HFF-Myc (cell line): ENCODE data around the gene CRK.
A peak's percentile ranks its signal among the peaks of the same experiment; 100 is the strongest.
"Not testable (repeated sequence)": the region's sequence is repeated elsewhere in the genome, so short reads cannot be mapped to it uniquely, and the experiment has no call there.

Experiments used
- DNase-seq: peaks from one replicate; pipeline ENCODE4 v3.0.0-alpha.2; 2011; ENCODE audit warnings: low read depth; ENCODE audit errors: extremely low read depth
- H3K4me3 ChIP-seq: replicated peaks from 2 replicates; pipeline ENCODE4 v1.5.1; 2011; ENCODE audit warnings: low read depth, mild to moderate bottlenecking, control low read depth, low read length
- CTCF ChIP-seq: IDR thresholded peaks from 2 replicates; pipeline ENCODE4 v1.5.1; 2012; ENCODE audit warnings: mild to moderate bottlenecking, low read depth, low read length, control low read depth; ENCODE audit errors: missing control alignments

The CRK gene

GRCh38 chr17:1454541-1454940 is 1.5 kb downstream of the CRK start:
- peak overlapping the region; percentile 93 for H3K4me3 ChIP-seq
- DNase-seq, result no peak
- no peak for TF ChIP-seq CTCF

GRCh38 chr17:1453694-1454093 is 2.3 kb downstream of the CRK start:
- not testable (repeated sequence) for H3K4me3 ChIP-seq, DNase-seq

GRCh38 chr17:1452836-1453235 is 3.2 kb downstream of the CRK start:
- no peak for DNase-seq
- TF ChIP-seq CTCF, result no peak
- no peak overlapping the region for H3K4me3 ChIP-seq

- H3K4me3 ChIP-seq, DNase-seq: not testable (repeated sequence)
These were observed 5.8 kb downstream of the CRK start for GRCh38 chr17:1450261-1450660.

GRCh38 chr17:1449412-1449967 is 6.5 kb downstream of the CRK start:
- no peak for DNase-seq
- no peak overlapping the region for H3K4me3 ChIP-seq
- TF ChIP-seq CTCF, result no peak

GRCh38 chr17:1447052-1447451 is 9.0 kb downstream of the CRK start:
- no peak for DNase-seq
- no peak for TF ChIP-seq CTCF
- no peak overlapping the region for H3K4me3 ChIP-seq

GRCh38 chr17:1446201-1446600 is 9.8 kb downstream of the CRK start:
- DNase-seq, result no peak
- TF ChIP-seq CTCF, result no peak

GRCh38 chr17:1445695-1446094 is 10.3 kb downstream of the CRK start:
- H3K4me3 ChIP-seq, DNase-seq: not testable (repeated sequence)

More at GRCh38 chr17:1446201-1446600, 9.8 kb downstream of the CRK start:
- H3K4me3 ChIP-seq, result no peak overlapping the region

- H3K4me3 ChIP-seq, DNase-seq: not testable (repeated sequence)
These were observed 13.3 kb downstream of the CRK start for GRCh38 chr17:1442721-1443120.
